ENCODE data around the gene TRIO. TPM values are rescaled to one million over a fixed set of nuclear protein-coding genes. Genes with fewer than 3 reads are reported as not detected.

Gene TRIO
- polyA plus RNA-seq, 3 donors, result 1.7 to 45.8 (median 2.1) TPM

GRCh38 chr5:14153932-14154731, 11.0 kb downstream of the TRIO start:
- peak overlapping the region; percentile 22 for H3K9ac ChIP-seq (ENCODE audit: insufficient read depth, low read length, poor library complexity, severe bottlenecking)
- intact Hi-C loops (cut with micrococcal nuclease), result loop anchor here in 1 of 2 donors (2.0 to 10.0 kb wide), 2 partner anchors 15 to 101 kb away; no protein-coding TSS in a partner anchor
- no peaks in the 10 kb centered on the region for H3K9me3 Mint-ChIP-seq
- H3K4me3 Mint-ChIP-seq, result peak overlapping the region; percentile 56 to 73
- DNase-seq, result no peak
- H3K4me2 ChIP-seq (replicated peaks; ENCODE audit: extremely low read depth, low read length, poor library complexity, severe bottlenecking), result peak overlapping the region; percentile 59
- peaks cover 39 to 42% of the 10 kb centered on the region in 2 donors for H3K4me1 ChIP-seq (ENCODE audit: control insufficient read depth in 1 of 2, insufficient read depth in 2 of 2, low read length in 2 of 2)
- H3K27me3 Mint-ChIP-seq (ENCODE audit: low read depth in 3 of 3), result no peaks in the 10 kb centered on the region
- 0% methylated on average over 2 of the region's 14 CpGs for WGBS (ENCODE audit: insufficient coverage)
- H3K27me3 ChIP-seq (ENCODE audit: control insufficient read depth in 2 of 2, insufficient read depth in 2 of 2, low read length in 2 of 2), result no peaks in the 10 kb centered on the region
- peaks cover 96% of the 10 kb centered on the region for H3K79me2 ChIP-seq (ENCODE audit: insufficient read depth, low read length)
- H3K36me3 ChIP-seq (replicated peaks in 1 of 2; ENCODE audit: control insufficient read depth in 1 of 2, insufficient read depth in 2 of 2, low read length in 2 of 2), result no peaks in the 10 kb centered on the region
- no peaks in the 10 kb centered on the region for H3K9me3 ChIP-seq (replicated peaks in 1 of 2; ENCODE audit: control insufficient read depth in 1 of 2, insufficient read depth in 1 of 2, low read length in 2 of 2)
- peaks cover 19% of the 10 kb centered on the region for H3K4me1 Mint-ChIP-seq
- peaks cover 95% of the 10 kb centered on the region for H4K20me1 ChIP-seq (ENCODE audit: insufficient read depth, low read length)
- H2AFZ ChIP-seq (ENCODE audit: insufficient read depth, low read depth, low read length, poor library complexity, severe bottlenecking), result no peak overlapping the region
- peaks cover 3 to 6% of the 10 kb centered on the region in 2 donors for H3K36me3 Mint-ChIP-seq
- H3K4me3 ChIP-seq (replicated peaks in 1 of 3; ENCODE audit: low read depth in 2 of 3, low read length in 3 of 3), result peak overlapping the region in 1 of 3 experiments; percentile 21
- TF ChIP-seq CTCF (IDR thresholded peaks at IDR 0.05), result no peak
- H3K27ac ChIP-seq (ENCODE audit: low read depth in 1 of 2, low read length in 2 of 2), result peak overlapping the region; percentile 2 to 56
- H3K27ac Mint-ChIP-seq, result peak overlapping the region; percentile 26 to 84 (median 69)

GRCh38 chr5:14155075-14155474, 11.9 kb downstream of the TRIO start:
- Histone ChIP-seq H3K27ac (ENCODE audit: low read depth in 1 of 2, low read length in 2 of 2) (peak overlapping the region in 1 of 2 donors; percentile 56), H3K27me3 (ENCODE audit: control insufficient read depth in 2 of 2, insufficient read depth in 2 of 2, low read length in 2 of 2) (no peaks in the 10 kb centered on the region), H3K79me2 (ENCODE audit: insufficient read depth, low read length) (peaks cover 96% of the 10 kb centered on the region), H3K9ac (ENCODE audit: insufficient read depth, low read length, poor library complexity, severe bottlenecking) (peak overlapping the region; percentile 22), H3K4me2 (replicated peaks; ENCODE audit: extremely low read depth, low read length, poor library complexity, severe bottlenecking) (peak overlapping the region; percentile 59), H3K36me3 (replicated peaks in 1 of 2; ENCODE audit: control insufficient read depth in 1 of 2, insufficient read depth in 2 of 2, low read length in 2 of 2) (no peaks in the 10 kb centered on the region), H3K9me3 (replicated peaks in 1 of 2; ENCODE audit: control insufficient read depth in 1 of 2, insufficient read depth in 1 of 2, low read length in 2 of 2) (no peaks in the 10 kb centered on the region), H3K4me3 (replicated peaks in 1 of 3; ENCODE audit: low read depth in 2 of 3, low read length in 3 of 3) (peak overlapping the region in 1 of 3 experiments; percentile 21), H4K20me1 (ENCODE audit: insufficient read depth, low read length) (peaks cover 95% of the 10 kb centered on the region), H2AFZ (ENCODE audit: insufficient read depth, low read depth, low read length, poor library complexity, severe bottlenecking) (no peak overlapping the region), H3K4me1 (ENCODE audit: control insufficient read depth in 1 of 2, insufficient read depth in 2 of 2, low read length in 2 of 2) (peaks cover 39 to 42% of the 10 kb centered on the region in 2 donors)
- Mint-ChIP-seq H3K9me3 (no peaks in the 10 kb centered on the region), H3K27me3 (ENCODE audit: low read depth in 3 of 3) (no peaks in the 10 kb centered on the region), H3K4me1 (peaks cover 15% of the 10 kb centered on the region), H3K36me3 (peaks cover 3 to 4% of the 10 kb centered on the region in 2 donors), H3K27ac (peak overlapping the region in 3 of 7 donors; percentile 13 to 50 (median 15)), H3K4me3 (no peak overlapping the region)
- intact Hi-C loops (cut with micrococcal nuclease), result loop anchor here in 1 of 2 donors (10.0 kb wide), 1 partner anchor 100 kb away; no protein-coding TSS in a partner anchor
- 20% methylated on average over 1 of the region's 1 CpG for WGBS (ENCODE audit: insufficient coverage)
- no peak for TF ChIP-seq CTCF (IDR thresholded peaks at IDR 0.05)
- DNase-seq, result peak in 2 of 3 donors; percentile 36 to 48

Data from CD14-positive monocyte (primary cell).